Measurements from ENCODE around the gene RNF32.

Gene RNF32

DNA sequence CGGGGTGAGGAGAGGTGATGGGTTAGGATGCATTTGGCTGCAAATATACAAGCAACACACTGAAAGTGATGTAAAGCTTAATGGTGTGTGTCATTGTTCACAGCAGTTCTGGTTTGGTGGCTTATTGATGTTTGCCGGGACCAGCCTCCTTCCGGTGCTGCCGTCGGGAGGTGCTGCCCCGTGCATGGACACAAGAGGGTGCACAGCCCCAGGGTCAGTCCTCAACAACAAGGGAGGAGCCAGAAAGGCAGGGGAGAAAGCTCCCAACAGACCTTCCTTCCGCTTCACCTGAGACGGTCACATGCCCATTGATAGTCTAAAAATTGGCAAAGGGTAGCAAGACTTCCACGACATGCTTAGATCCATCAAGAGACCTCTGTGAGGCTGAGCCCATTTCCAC, 9.5 kb downstream of the RNF32 start:
- H3K4me3 ChIP-seq: no peak overlapping the region
- TF ChIP-seq, protein P1, sequence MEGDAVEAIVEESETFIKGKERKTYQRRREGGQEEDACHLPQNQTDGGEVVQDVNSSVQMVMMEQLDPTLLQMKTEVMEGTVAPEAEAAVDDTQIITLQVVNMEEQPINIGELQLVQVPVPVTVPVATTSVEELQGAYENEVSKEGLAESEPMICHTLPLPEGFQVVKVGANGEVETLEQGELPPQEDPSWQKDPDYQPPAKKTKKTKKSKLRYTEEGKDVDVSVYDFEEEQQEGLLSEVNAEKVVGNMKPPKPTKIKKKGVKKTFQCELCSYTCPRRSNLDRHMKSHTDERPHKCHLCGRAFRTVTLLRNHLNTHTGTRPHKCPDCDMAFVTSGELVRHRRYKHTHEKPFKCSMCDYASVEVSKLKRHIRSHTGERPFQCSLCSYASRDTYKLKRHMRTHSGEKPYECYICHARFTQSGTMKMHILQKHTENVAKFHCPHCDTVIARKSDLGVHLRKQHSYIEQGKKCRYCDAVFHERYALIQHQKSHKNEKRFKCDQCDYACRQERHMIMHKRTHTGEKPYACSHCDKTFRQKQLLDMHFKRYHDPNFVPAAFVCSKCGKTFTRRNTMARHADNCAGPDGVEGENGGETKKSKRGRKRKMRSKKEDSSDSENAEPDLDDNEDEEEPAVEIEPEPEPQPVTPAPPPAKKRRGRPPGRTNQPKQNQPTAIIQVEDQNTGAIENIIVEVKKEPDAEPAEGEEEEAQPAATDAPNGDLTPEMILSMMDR (IDR thresholded peaks at IDR 0.05): no peak
- no peak for DNase-seq (ENCODE audit: low spot score)
- no peak overlapping the region for H3K27ac ChIP-seq

DNA sequence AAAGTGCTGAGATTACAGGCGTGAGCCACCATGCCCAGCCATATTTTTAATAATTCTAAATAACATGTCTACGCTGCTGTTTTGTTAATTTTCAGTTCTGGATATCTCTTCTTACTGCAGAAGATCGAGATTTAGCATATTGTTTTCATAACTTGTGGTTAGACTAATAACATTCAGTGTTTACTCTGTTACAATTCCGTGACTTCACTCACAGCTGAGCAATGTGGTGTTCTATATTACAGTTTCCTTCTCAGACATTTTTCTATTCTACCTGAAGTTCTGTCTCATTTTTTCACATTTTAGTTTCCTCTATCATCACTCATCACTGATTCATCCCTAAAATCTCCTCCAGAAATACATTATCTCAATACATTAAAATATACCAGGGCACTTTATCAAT, 10.9 kb downstream of the RNF32 start:
- H3K27ac ChIP-seq: no peak overlapping the region
- no peak for DNase-seq (ENCODE audit: low spot score)
- TF ChIP-seq, protein P1 (IDR thresholded peaks at IDR 0.05): no peak
- no peak overlapping the region for H3K4me3 ChIP-seq

DNA sequence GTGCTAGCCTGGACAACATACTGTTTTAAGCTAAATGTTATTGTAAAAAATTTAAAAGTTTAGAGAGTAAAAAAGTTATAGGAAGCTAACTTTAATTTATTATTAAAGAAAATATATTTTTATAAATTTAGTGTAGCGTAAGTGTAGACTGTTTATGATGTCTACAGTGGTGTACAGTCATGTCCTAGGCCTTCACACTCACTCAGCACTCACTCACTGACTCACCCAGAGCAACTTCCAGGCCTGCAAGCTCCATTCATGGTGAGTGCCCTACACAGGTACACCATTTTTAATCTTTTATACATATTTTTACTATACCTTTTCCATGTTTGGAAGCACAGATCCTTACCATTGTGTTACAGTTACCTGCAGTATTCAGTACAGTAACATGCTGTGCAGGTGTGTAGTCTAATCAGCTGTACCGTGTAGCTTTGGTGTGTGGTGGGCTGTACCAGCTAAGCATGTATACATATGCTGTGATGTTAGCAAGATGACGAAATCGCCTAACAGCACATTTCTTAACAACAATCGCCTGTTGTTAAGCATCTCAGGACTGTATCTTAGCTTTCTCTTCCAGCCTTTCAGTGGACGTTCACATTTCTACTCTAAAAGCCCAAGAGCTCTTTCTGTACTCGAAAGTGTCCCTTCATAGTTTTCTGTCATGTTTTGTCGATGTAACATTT, 12.5 kb downstream of the RNF32 start:
- H3K27ac ChIP-seq: no peak overlapping the region
- DNase-seq (ENCODE audit: low spot score): no peak
- TF ChIP-seq, protein P1 (IDR thresholded peaks at IDR 0.05): no peak
- H3K4me3 ChIP-seq: no peak overlapping the region

DNA sequence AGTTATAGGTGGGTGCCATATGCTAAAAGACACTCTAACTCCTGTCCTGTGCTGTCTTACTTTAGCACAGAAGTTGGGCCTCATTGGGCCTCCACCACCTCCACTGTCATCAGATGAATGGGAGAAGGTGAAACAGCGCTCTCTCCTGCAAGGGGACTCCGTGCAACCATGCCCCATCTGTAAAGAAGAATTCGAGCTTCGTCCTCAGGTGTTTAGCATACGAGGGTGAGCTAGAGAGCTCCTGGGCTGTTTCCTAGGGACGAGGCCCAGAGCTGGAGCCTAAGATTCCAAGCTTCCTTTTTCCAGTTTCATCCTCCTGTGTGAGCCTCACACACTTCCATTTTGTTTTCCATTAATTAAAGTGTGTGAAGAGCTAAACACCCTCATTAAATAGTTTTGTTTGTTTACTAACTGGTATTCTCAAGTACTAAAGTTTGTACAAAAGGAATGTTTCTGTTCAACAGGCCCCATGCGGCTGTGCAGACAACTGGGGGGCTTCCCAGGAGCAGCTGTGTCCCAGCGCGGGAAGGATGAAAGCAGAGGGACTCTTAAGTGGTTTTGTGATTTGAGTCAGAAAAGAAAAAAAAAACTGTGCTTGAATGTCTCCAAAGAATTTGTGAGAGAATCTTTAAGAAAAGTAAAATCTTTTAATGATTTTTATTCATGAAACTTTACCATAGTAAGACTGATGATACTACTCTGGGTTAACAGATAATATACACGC, 14.1 kb downstream of the RNF32 start:
- TF ChIP-seq, protein P1 (IDR thresholded peaks at IDR 0.05): no peak
- no peak overlapping the region for H3K4me3 ChIP-seq
- no peak overlapping the region for H3K27ac ChIP-seq
- no peak for DNase-seq (ENCODE audit: low spot score)

DNA sequence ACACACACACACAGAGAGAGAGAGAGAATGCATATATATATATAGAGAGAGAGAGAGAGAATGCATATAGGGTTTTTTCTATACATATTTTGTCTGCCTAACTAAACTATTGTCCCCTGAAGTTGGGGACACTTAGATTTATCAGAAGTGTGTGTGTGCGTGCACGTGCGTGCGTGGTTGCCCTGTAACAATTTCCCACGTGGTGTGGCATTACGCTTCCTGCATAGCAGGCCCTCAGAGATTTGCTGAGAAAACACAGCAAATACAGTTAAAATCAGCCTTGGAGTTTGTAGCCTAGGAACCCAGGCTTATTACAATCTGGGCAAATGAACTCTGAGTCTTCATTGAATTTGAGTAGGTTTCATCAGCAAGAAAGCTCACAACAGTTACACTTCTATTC, 14.7 kb downstream of the RNF32 start:
- H3K27ac ChIP-seq: no peak overlapping the region
- DNase-seq (ENCODE audit: low spot score): no peak
- TF ChIP-seq, protein P1 (IDR thresholded peaks at IDR 0.05): no peak
- no peak overlapping the region for H3K4me3 ChIP-seq

DNA sequence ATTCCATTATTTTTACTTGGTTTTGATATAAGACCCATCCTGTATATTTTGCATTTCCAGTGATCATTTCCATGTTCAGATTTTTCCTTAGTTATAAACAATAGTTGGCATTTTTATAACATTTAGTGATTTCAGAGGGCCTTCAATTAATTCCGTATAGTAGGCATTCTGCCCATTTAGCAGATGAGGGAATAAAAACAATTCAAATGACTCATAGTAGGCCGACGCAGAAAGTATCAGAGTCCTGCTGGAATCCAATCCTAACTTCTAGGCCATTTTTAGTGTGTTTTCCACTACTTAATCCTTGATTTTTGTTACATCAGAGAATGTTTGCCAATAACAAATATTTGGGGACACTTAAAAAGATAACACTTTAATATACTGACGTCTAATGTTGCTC, 15.4 kb downstream of the RNF32 start:
- no peak for DNase-seq (ENCODE audit: low spot score)
- H3K27ac ChIP-seq: no peak overlapping the region
- no peak overlapping the region for H3K4me3 ChIP-seq
- TF ChIP-seq, protein P1 (IDR thresholded peaks at IDR 0.05): no peak

DNA sequence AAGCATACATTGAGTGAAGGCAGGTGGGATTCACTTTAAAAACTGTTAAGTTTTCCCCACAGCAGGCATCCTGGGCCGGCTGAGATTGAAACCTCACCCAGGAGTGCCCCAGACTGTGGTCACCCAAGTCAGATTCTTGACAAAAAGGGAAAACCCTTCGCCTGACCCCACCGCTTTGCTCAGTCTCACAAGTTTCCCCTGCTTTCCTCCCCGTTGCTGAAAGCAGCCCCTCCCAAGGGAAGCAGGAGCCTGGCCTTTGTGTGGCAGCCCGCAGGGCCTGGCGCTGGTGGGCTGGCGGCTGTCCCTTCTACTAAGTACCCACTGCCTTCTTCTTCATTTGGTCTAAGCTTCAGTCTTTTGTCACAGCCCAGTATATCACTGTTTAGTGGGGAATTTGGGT, 16.0 kb downstream of the RNF32 start:
- Histone ChIP-seq H3K4me3 (no peak overlapping the region), H3K27ac (no peak overlapping the region)
- DNase-seq (ENCODE audit: low spot score): no peak
- TF ChIP-seq, protein P1 (IDR thresholded peaks at IDR 0.05): no peak
